Endometrial microvascular endothelial cells (primary cell): ENCODE data around the gene ZG16B. TPM values are rescaled to one million over a fixed set of nuclear protein-coding genes. Genes with fewer than 3 reads are reported as not detected.

Experiments used
- in situ Hi-C: cut with HindIII; loops from 2 replicates; pipeline ENCODE4 v1.10.0; 2017; ENCODE audit warnings: low sequenced_read_pairs, low pct_unique_long_range_greater_than_20kb; ENCODE audit errors: inconsistent ontology term
- total RNA-seq: library from RNA; depleted of rRNA; stranded (reverse); fragments of >200 nt; gene quantifications from one replicate; pipeline ENCODE4 v1.2.3, GENCODE V29; 2015; ENCODE audit errors: inconsistent ontology term

Gene ZG16B
- total RNA-seq, 1 donor from 2014 or later = not detected

DNA sequence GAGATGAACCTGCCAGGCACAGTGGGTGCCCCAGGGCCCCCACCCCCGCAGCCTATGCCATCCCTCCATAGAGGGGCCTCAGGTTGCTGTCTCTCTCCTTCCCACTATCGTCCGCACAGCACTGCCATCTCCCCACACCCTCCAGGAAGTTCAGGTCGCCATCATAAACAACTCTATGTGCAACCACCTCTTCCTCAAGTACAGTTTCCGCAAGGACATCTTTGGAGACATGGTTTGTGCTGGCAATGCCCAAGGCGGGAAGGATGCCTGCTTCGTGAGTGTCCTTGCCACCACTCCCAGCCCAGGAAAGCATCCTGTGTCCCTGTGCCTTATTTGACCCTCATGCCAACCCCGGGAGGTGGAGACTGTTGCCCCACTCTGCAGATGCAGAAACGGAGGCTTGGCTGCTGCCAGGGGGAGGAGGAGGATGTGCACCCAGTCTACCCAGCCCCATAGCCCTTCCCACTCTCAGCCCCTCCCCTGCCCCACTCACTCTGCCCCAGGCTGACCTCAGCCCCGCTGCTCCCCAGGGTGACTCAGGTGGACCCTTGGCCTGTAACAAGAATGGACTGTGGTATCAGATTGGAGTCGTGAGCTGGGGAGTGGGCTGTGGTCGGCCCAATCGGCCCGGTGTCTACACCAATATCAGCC lies 9.1 kb upstream of the ZG16B start:
- in situ Hi-C loops = no loop called here

DNA sequence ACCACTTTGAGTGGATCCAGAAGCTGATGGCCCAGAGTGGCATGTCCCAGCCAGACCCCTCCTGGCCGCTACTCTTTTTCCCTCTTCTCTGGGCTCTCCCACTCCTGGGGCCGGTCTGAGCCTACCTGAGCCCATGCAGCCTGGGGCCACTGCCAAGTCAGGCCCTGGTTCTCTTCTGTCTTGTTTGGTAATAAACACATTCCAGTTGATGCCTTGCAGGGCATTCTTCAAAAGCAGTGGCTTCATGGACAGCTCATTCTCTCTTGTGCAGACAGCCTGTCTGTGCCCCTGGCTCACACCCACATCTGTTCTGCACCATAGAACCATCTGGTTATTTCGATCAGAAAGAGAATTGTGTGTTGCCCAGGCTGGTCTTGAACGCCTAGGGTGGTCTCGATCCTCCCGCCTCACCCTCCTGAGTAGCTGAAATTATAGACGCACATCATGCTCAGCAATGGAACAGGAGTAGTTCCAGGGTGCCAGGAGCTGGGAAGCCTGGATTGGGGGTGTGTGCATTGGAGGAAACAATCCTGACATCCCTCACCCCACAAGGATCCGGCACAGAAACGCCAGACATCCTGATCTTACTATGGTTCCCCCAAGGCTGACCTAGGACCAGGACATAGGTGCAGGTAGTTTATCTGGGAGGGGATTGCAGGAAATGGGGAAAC lies 8.5 kb upstream of the ZG16B start:
- in situ Hi-C loops = no loop called here

GRCh38 chr16:2822158-2822495 lies 8.0 kb upstream of the ZG16B start:
- in situ Hi-C loops = no loop called here

DNA sequence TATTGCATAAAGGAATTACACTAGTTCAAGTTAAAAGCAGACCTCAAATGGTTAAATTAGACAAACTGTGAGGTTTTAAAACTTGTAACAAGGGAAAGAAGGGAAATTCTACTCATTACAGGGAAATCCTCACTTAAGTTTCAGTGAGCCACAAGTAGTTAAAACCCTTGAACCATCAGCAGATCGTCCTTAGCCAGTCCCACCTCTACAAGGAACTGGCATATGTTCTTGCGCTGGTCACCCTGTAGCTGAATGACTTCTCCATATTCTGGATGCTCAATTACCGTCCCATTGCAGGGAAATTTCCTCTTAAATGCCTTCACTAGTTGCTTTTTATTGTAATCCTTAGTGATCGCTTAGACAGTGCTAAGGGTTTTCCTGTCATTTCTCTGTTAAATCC lies 7.6 kb upstream of the ZG16B start:
- in situ Hi-C loops = no loop called here

- in situ Hi-C loops = no loop called here
Measured at GRCh38 chr16:2824626-2825025, 5.5 kb upstream of the ZG16B start.

DNA sequence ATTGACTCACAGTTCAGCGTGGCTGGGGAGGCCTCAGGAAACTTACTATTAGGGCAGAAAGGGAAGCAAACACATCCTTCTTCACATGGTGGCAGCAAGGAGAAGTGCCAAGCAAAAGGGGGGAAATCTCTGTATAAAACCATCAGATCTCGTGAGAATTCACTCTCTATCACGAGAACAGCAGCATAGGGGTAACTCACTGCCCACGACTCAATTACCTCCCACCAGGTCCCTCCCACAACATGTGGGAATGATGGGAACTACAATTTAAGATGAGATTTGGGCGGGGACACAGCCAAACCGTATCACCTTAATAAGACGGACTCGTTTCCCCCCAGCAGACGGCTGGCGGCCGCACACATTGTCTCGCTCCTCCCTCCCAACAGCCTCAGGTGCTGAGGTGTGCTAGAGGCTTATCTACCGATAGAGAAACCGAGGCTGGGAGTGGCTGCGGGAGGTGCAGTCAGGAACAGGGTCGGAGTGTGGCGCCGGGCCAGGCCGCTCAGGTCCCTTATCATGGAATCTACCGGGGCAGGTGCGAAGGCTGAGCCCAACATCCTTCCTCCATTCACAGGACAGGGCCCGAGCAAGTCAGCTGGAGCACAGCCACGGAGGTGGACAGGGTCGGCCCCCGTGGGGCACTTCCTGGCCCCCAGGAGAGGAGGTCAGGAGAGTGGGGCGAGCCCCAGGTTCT lies 4.9 kb upstream of the ZG16B start:
- in situ Hi-C loops = no loop called here

GRCh38 chr16:2825906-2826305 lies 4.2 kb upstream of the ZG16B start:
- in situ Hi-C loops = no loop called here

GRCh38 chr16:2826591-2827373 lies 3.3 kb upstream of the ZG16B start:
- in situ Hi-C loops = no loop called here

DNA sequence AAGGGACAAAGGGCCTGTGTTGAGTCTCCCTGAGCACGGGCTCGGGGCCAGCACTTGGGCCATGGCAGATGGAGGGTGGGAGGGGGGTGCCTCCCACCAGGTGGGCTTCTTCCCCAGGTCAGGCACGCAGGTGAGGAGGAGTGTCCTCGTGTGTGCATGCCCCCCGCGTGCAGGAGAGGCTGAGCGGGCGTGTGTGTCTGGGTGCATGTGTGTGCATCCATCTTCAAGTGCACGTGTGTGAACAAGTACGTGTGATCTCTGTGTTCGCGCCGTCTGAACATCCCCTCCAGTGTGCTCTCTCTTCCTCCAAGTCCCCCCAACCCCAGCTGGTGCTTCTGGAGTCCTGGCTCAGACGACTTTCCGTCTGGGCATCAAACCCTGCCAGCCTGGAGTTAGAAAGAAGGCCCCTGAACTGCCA lies 2.7 kb upstream of the ZG16B start:
- in situ Hi-C loops = no loop called here

- in situ Hi-C loops = no loop called here
Measured at GRCh38 chr16:2827831-2828520, 2.1 kb upstream of the ZG16B start.

DNA sequence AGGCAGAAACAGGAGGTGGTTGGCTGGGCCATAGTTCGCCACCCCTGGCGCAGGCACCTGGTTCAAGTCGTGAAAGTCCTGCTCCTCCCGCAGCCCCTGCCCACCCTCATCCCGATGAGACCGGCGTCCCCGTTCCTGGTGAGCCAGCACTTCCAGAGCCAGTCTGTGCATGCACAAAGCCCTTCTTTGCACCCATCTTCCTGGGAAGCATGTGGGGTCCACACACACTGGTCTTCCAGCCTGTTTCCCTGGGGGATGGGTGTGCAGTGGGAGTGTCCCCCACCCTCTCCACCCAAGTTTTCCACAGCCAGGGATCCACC lies 1.6 kb upstream of the ZG16B start:
- in situ Hi-C loops = no loop called here

- in situ Hi-C loops = no loop called here
Measured at GRCh38 chr16:2828876-2829430, 1.1 kb upstream of the ZG16B start.

- in situ Hi-C loops = no loop called here
Measured at GRCh38 chr16:2830355-2830695, 222 bp downstream of the ZG16B start.

DNA sequence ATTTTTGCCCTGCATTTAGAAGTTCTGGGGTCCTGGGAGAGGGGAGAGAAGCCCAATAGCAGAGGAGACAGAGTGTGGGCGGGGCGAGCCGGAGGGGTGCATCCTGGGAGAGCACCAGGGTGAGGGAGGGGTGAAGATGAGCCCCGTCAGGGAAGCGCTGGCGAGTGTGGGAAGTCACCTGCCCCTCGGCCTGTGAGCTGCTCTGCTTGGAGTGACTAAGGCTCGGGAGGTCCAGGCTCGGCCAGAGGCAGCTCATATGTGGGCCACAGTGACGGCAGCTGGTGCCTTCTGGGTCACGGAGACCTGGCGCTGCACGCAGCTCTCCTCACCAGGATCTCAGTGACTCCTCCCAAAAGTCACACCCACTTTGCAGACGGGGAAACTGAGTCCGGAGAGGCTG lies 1.1 kb downstream of the ZG16B start:
- in situ Hi-C loops = no loop called here

DNA sequence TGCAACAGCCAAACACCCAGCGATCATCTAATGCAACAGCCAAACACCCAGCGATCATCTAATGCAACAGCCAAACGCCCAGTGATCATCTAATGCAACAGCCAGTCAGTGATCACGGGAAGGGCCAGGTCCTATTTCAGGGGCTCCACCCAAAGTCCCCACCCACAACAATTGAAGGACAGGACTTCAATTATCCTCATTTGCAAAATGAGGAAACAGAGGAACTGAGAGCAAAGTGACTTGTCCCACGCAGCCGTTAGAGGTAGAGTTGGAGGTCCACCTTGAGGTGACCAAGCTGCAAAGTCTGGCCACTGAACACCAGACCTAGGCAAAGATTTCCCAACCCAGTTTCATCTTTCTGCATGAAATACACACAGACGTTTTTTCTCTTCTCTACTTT lies 3.7 kb downstream of the ZG16B start:
- in situ Hi-C loops = no loop called here

DNA sequence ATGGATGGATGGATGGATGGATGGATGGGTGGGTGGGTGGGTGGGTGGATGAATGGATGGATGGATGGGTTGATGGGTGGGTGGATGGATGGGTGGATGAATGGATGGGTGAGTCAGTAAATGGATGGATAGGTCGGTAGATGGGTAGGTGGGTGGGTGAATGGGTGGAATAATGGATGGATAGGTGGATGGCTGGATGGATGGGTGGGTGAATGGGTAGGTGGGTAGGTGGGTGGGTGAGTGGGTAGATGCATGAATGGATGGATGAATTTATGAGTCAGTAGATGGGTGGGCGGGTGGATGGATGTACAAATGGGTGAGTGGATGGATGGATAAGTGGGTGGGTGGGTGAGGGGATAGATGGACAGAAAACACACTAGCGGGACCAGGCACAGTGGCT lies 4.9 kb downstream of the ZG16B start:
- in situ Hi-C loops = no loop called here

DNA sequence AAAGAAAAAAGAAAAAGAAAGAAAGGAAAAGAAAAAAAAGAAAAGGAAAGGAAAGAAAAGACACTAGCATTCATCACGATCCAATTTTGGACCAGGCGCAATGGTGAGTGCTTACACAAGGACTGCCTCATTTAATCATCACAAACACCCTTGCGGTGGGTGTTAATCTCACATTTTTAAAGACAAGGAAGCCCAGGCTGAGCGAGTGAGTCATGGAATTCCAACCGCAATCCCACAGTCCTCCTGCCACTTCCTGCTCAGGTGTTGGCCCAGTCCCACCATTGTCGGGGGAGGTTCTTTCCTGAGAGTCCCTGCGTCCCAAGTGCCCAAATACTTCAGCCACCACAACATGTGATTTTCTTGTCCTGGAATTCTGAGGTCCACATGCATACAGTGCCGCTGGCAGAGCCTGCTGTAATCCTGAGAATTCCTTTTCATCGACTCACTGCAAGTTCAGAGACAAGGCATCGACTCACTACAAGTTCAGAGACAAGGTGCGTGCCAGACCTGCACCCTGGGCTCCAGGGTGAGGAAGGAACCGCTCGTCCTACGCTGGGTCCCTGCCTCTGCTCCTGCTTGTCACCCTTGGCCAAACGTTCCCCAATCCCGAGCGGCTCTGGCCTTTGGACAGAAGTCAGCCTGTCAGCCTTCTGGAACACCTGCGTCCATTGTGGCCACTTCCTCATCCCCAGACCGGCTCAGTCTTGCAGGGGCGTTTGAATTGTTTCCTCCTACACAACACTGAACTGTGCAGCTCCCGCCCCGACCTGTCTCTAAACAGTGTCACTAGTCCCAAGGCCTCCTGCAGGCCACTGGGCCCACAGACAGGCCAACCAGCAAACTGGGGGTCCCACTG lies 5.8 kb downstream of the ZG16B start:
- in situ Hi-C loops = no loop called here
